ENCODE results near the gene GNG11.
"Not testable (repeated sequence)": the region's sequence is repeated elsewhere in the genome, so short reads cannot be mapped to it uniquely, and the experiment has no call there.

- not testable (repeated sequence) for TF ChIP-seq CTCF, POLR2A, POLR2AphosphoS5, EP300 (IDR thresholded peaks at IDR 0.05)
These were observed 10.3 kb upstream of the GNG11 start for GRCh38 chr7:93911242-93911641.
